ENCODE measurements around the gene SNRPA. TPM values are rescaled to one million over a fixed set of nuclear protein-coding genes. Genes with fewer than 3 reads are reported as not detected.

Gene SNRPA
- total RNA-seq, 2 experiments from 2014 or later: 214 to 315 TPM

DNA sequence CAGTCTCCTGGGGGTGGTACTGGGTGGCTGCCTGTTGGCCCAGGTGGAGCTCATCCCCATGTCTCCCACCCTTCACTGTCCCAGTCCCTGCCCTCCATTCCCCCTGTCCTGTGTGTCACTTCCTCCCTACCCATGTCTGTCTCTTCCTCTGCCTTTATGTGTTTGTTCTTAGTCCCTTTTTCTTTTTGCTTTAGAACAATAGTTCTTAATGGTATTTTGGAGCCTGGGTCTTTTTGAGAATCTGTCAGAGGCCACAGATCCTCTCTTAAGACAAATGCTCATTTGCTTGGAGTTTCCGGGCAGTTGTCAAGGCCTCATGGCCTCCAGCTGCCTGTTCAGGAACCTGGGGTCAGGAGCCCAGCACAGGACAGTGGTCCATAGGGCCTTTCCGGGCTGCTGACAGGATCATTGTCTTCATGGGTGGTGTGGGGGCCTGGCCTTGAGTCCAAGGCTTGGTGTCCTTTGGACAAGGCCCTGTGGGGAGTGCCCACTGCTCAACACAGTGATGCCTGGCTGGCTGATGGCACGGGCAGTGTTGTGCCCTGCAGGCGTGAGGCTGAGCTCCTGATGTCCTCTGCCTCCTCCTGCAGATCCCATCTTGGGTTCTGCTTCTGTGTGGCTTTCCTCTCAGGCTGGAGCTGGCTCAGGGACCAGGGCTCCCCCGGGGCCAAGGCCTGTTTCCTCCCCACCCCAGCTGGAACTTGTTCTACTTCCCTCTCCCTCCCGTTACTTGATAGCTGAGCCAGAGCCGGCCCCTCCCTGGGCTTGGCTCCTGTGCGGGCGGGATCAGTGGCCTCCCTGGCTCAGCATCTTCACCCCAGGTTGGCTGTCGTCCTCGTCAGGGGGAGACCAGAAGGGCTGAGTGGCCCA, 51.5 kb downstream of the SNRPA start:
- TF ChIP-seq, protein P1, sequence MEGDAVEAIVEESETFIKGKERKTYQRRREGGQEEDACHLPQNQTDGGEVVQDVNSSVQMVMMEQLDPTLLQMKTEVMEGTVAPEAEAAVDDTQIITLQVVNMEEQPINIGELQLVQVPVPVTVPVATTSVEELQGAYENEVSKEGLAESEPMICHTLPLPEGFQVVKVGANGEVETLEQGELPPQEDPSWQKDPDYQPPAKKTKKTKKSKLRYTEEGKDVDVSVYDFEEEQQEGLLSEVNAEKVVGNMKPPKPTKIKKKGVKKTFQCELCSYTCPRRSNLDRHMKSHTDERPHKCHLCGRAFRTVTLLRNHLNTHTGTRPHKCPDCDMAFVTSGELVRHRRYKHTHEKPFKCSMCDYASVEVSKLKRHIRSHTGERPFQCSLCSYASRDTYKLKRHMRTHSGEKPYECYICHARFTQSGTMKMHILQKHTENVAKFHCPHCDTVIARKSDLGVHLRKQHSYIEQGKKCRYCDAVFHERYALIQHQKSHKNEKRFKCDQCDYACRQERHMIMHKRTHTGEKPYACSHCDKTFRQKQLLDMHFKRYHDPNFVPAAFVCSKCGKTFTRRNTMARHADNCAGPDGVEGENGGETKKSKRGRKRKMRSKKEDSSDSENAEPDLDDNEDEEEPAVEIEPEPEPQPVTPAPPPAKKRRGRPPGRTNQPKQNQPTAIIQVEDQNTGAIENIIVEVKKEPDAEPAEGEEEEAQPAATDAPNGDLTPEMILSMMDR (conservative IDR thresholded peaks at IDR 0.05; ENCODE audit: low read length): no peak
- TF ChIP-seq EZH2phosphoT487 (IDR thresholded peaks at IDR 0.05; ENCODE audit: borderline replicate concordance, low read depth, low read length): no peak
- peaks cover 24% of the 10 kb centered on the region for H4K20me1 ChIP-seq (ENCODE audit: insufficient read depth, low read length)
- POLR2A ChIA-PET: interaction anchor here (0.9 to 1.3 kb wide), 2 partner anchors 24 to 25 kb away, joined by 3 to 4 read pairs; no protein-coding TSS in a partner anchor
- H3K9me2 ChIP-seq (ENCODE audit: insufficient read depth, low read length): no peaks in the 10 kb centered on the region
- BruUV-seq (replicated peaks): no TSS peak
- H3K27ac ChIP-seq (ENCODE audit: low read depth, low read length, poor library complexity, severe bottlenecking): peak overlapping the region; percentile 81
- H3K79me2 ChIP-seq (ENCODE audit: insufficient read depth, low read depth, low read length): peaks cover 72% of the 10 kb centered on the region
- peaks cover 82% of the 10 kb centered on the region for H3K4me1 ChIP-seq (ENCODE audit: insufficient read depth, low read length, poor library complexity, severe bottlenecking)
- CTCF ChIA-PET (ENCODE audit: unreplicated experiment): no interaction called here
- H3K9me3 ChIP-seq (ENCODE audit: low read length): no peaks in the 10 kb centered on the region
- peaks cover 71% of the 10 kb centered on the region for H3K36me3 ChIP-seq (ENCODE audit: insufficient read depth, low read length)
- H2AFZ ChIP-seq (ENCODE audit: low read length): no peak overlapping the region
- intact Hi-C loops (cut with micrococcal nuclease; ENCODE audit: unreplicated experiment): no loop called here
- H3K4me2 ChIP-seq (ENCODE audit: low read length): peak overlapping the region; percentile 97
- H3K4me3 ChIP-seq (ENCODE audit: low read depth, low read length, poor library complexity, severe bottlenecking): peak overlapping the region; percentile 99
- DNase-seq (ENCODE audit: low spot score): peak; percentile 35

DNA sequence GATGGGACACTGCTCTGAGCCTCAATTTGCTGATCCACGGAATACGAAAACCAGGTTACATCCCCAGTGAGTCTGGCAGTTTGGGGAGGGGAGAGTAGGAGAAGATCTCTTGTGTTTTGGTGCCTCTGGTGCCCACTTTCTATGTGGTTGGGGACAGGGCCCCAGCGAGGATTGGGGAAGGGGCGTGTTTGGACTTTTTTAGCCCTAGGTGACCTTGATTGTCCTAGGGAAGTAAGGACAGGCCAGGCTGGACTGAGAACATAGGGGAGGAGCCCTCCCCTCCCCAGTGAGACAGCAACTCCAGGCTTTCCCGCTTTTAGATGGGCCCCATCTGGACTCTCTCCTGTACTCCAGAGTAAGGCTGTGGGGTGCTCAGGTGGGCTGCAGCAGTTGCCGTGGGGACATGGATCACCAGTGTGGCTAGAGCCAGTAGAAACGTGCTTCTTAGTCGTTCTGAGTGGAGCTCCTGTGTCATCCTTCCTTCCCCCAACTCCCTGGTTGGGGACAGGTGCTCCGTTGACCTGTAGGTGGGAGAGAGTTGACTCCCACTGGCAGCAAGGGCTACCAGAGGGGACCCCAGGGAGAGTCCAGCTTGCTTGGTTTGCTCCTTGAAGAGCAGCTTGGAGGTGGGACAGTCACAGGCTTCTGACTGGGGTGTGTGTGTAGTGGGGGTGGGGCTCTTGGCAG, 52.3 kb downstream of the SNRPA start:
- peak overlapping the region; percentile 97 for H3K4me2 ChIP-seq (ENCODE audit: low read length)
- H3K9me3 ChIP-seq (ENCODE audit: low read length): no peaks in the 10 kb centered on the region
- H4K20me1 ChIP-seq (ENCODE audit: insufficient read depth, low read length): peaks cover 27% of the 10 kb centered on the region
- no peaks in the 10 kb centered on the region for H3K9me2 ChIP-seq (ENCODE audit: insufficient read depth, low read length)
- H3K79me2 ChIP-seq (ENCODE audit: insufficient read depth, low read depth, low read length): peaks cover 72% of the 10 kb centered on the region
- intact Hi-C loops (cut with micrococcal nuclease; ENCODE audit: unreplicated experiment): no loop called here
- CTCF ChIA-PET (ENCODE audit: unreplicated experiment): interaction anchor here (0.6 kb wide), 1 partner anchor 25 kb away, joined by 3 read pairs; the partner anchor contains the start of gene RAB4B
- H3K4me3 ChIP-seq (ENCODE audit: low read depth, low read length, poor library complexity, severe bottlenecking): peak overlapping the region; percentile 99
- H3K36me3 ChIP-seq (ENCODE audit: insufficient read depth, low read length): peaks cover 78% of the 10 kb centered on the region
- no peak overlapping the region for H2AFZ ChIP-seq (ENCODE audit: low read length)
- no TSS peak for BruUV-seq (replicated peaks)
- TF ChIP-seq, protein P1 (conservative IDR thresholded peaks at IDR 0.05; ENCODE audit: low read length): no peak
- no peak for TF ChIP-seq EZH2phosphoT487 (IDR thresholded peaks at IDR 0.05; ENCODE audit: borderline replicate concordance, low read depth, low read length)
- DNase-seq (ENCODE audit: low spot score): no peak
- peak overlapping the region; percentile 81 for H3K27ac ChIP-seq (ENCODE audit: low read depth, low read length, poor library complexity, severe bottlenecking)
- peaks cover 74% of the 10 kb centered on the region for H3K4me1 ChIP-seq (ENCODE audit: insufficient read depth, low read length, poor library complexity, severe bottlenecking)
- POLR2A ChIA-PET: interaction anchor here (0.9 kb wide), 1 partner anchor 54 kb away, joined by 3 read pairs; no protein-coding TSS in a partner anchor

Data from OCI-LY7 (cell line).